ENCODE results near the gene NCAPG. TPM values are rescaled to one million over a fixed set of nuclear protein-coding genes. Genes with fewer than 3 reads are reported as not detected.
A peak's percentile ranks its signal among the peaks of the same experiment; 100 is the strongest.
"Not testable (repeated sequence)": the region's sequence is repeated elsewhere in the genome, so short reads cannot be mapped to it uniquely, and the experiment has no call there.

The NCAPG gene
- total RNA-seq, 2 experiments from 2014 or later = 77.7 to 82.3 TPM

DNA sequence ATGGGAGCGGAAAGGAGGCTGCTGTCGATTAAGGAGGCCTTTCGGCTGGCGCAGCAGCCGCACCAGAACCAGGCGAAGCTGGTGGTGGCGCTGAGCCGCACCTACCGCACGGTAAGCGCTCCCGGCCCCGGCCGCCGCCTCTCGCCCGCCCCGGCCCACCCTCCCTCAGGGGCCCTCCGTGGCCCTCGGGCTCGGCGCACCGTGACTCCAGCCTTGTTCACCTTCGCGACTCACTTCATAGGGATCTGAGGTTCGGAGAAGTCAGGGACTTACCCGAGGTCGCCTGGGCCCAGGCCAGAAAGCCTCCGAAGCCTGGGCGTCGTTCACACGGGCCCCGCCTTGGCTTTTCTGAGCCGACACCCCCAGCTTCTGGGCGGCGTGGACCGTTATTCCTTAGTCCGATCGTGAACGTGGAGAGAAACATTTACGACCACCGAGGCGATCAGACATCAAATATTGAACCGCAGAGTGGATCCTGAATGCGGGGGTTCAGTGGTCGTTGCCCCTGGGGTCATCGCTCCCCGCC is 362 bp downstream of the NCAPG start:
- no peaks in the 10 kb centered on the region for H3K9me3 Mint-ChIP-seq
- H3K27me3 Mint-ChIP-seq = no peaks in the 10 kb centered on the region
- H3K27ac Mint-ChIP-seq = peak overlapping the region; percentile 96
- H3K36me3 Mint-ChIP-seq (ENCODE audit: low read depth) = peaks cover 76% of the 10 kb centered on the region
- H3K4me3 Mint-ChIP-seq = peak overlapping the region; percentile 91
- ChIA-PET POLR2A (interaction anchor here (0.8 to 6.2 kb wide), 17 partner anchors 9 to 299 kb away, joined by 3 to 76 read pairs (median 6); partner anchors contain the start of genes LAP3, LCORL, MED28 and QDPR), CTCF (interaction anchor here (1.4 to 4.2 kb wide), 5 partner anchors 12 to 263 kb away, joined by 7 to 44 read pairs (median 9); partner anchors contain the start of genes LAP3 and MED28)
- DNase-seq = peak; percentile 51
- H3K4me1 Mint-ChIP-seq = peaks cover 55% of the 10 kb centered on the region

GRCh38 chr4:17812125-17812524 is 1.3 kb downstream of the NCAPG start:
- ChIA-PET CTCF (no interaction called here), POLR2A (interaction anchor here (1.3 to 6.2 kb wide), 5 partner anchors 14 to 263 kb away, joined by 3 to 76 read pairs (median 14); partner anchors contain the start of genes LAP3 and MED28)
- peak overlapping the region; percentile 91 for H3K4me3 Mint-ChIP-seq
- H3K4me1 Mint-ChIP-seq = peaks cover 55% of the 10 kb centered on the region
- no peaks in the 10 kb centered on the region for H3K27me3 Mint-ChIP-seq
- H3K27ac Mint-ChIP-seq = peak overlapping the region; percentile 96
- peaks cover 80% of the 10 kb centered on the region for H3K36me3 Mint-ChIP-seq (ENCODE audit: low read depth)
- no peaks in the 10 kb centered on the region for H3K9me3 Mint-ChIP-seq
- no peak for DNase-seq

- Mint-ChIP-seq H3K27me3 (no peaks in the 10 kb centered on the region), H3K9me3 (no peaks in the 10 kb centered on the region), H3K36me3 (ENCODE audit: low read depth) (peaks cover 80% of the 10 kb centered on the region), H3K4me1 (peaks cover 55% of the 10 kb centered on the region), H3K27ac (peak overlapping the region; percentile 59), H3K4me3 (peak overlapping the region; percentile 91)
- POLR2A ChIA-PET = interaction anchor here (1.3 to 6.2 kb wide), 3 partner anchors 15 to 198 kb away, joined by 3 to 64 read pairs (median 3); partner anchors contain the start of gene MED28
- no peak for DNase-seq
- CTCF ChIA-PET = no interaction called here
These were observed 2.0 kb downstream of the NCAPG start for GRCh38 chr4:17812801-17813200.

DNA sequence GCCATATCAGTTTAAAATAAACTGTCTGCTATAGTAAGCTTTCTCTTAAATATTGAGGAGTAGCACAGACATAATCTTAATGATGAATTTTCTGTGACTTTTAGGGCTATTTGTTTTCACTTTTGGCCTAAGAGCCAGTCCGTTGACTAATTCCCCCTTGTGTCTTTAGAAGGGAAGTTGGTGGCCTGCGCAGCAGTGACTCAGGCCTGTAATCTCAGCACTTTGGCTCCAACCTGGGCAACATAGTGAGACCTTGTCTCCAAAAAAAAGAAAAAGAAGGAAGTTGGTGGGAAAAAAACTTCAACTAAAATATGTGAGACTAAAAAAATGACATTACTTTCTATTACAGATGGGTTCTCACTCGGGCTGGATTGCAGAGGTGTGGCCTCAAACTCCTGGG is 3.4 kb downstream of the NCAPG start:
- no peak overlapping the region for H3K4me3 Mint-ChIP-seq
- H3K9me3 Mint-ChIP-seq = no peaks in the 10 kb centered on the region
- H3K27ac Mint-ChIP-seq = peak overlapping the region; percentile 64
- POLR2A ChIA-PET = no interaction called here
- no peaks in the 10 kb centered on the region for H3K27me3 Mint-ChIP-seq
- CTCF ChIA-PET = no interaction called here
- peaks cover 49% of the 10 kb centered on the region for H3K4me1 Mint-ChIP-seq
- no peak for DNase-seq
- peaks cover 77% of the 10 kb centered on the region for H3K36me3 Mint-ChIP-seq (ENCODE audit: low read depth)

GRCh38 chr4:17816142-17816541 is 5.4 kb downstream of the NCAPG start:
- ChIA-PET CTCF (interaction anchor here (0.5 to 3.4 kb wide), 12 partner anchors 9 to 779 kb away, joined by 3 to 31 read pairs (median 8); no protein-coding TSS in a partner anchor), POLR2A (interaction anchor here (1.3 to 2.7 kb wide), 4 partner anchors 11 to 777 kb away, joined by 3 to 11 read pairs (median 7); partner anchors contain the start of genes LAP3 and MED28)
- Mint-ChIP-seq H3K36me3 (ENCODE audit: low read depth) (peaks cover 75% of the 10 kb centered on the region), H3K27me3 (no peaks in the 10 kb centered on the region), H3K27ac (peak overlapping the region; percentile 1), H3K9me3 (no peaks in the 10 kb centered on the region), H3K4me1 (peaks cover 53% of the 10 kb centered on the region), H3K4me3 (no peak overlapping the region)
- DNase-seq = no peak

DNA sequence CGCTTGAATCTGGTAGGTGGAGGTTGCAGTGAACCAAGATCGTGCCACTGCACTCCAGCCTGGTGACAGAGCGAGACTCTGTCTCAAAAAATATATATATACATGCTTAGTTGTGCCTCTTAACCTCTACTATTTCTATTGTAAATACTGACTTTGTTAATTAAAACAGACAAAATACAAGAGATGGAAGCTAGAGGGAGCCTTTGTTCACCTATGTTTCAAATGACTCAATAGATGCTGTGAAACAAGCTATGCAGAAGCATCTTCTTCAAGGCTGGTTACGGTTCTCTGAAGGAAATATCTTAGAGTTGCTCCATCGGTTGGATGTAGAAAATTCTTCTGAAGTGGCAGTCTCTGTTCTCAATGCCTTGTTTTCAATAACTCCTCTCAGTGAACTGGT is 6.2 kb downstream of the NCAPG start:
- Mint-ChIP-seq H3K9me3 (no peaks in the 10 kb centered on the region), H3K4me1 (peaks cover 55% of the 10 kb centered on the region), H3K36me3 (ENCODE audit: low read depth) (peaks cover 72% of the 10 kb centered on the region), H3K4me3 (no peak overlapping the region), H3K27ac (peak overlapping the region; percentile 74), H3K27me3 (no peaks in the 10 kb centered on the region)
- DNase-seq = no peak
- ChIA-PET CTCF (interaction anchor here (0.5 to 3.4 kb wide), 27 partner anchors 9 to 778 kb away, joined by 3 to 31 read pairs (median 3); no protein-coding TSS in a partner anchor), POLR2A (interaction anchor here (0.7 to 2.7 kb wide), 10 partner anchors 8 to 776 kb away, joined by 3 to 11 read pairs (median 4); partner anchors contain the start of genes LAP3 and MED28)

GRCh38 chr4:17823871-17824669 is 13.3 kb downstream of the NCAPG start:
- Mint-ChIP-seq H3K27ac (no peak overlapping the region), H3K4me1 (peaks cover 32% of the 10 kb centered on the region), H3K9me3 (no peaks in the 10 kb centered on the region), H3K27me3 (no peaks in the 10 kb centered on the region), H3K4me3 (no peak overlapping the region), H3K36me3 (ENCODE audit: low read depth) (peaks cover 66% of the 10 kb centered on the region)
- POLR2A ChIA-PET = no interaction called here
- DNase-seq = no peak
- CTCF ChIA-PET = no interaction called here

DNA sequence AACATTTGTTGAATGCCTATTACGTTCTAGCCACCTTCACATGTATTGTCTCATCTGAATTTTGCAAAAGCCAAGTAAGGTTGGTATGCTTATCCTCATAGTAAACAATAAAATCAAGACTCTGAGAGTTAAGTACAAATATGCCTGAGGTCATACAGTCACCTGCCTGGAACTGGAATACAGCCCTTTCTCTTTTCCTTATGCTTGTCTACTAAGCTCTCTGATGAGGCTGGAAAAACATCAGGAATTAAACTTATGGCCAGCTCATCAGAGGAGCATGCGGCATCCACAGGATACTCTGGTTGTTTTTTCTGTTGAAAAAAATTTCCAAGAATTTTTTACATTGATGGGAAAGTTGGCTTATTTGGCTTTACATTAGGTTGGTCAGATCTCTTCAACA is 35.5 kb downstream of the NCAPG start:
- DNase-seq = no peak
- ChIA-PET CTCF (interaction anchor here (1.5 kb wide), 1 partner anchor 297 kb away, joined by 5 read pairs; no protein-coding TSS in a partner anchor), POLR2A (interaction anchor here (1.2 kb wide), 1 partner anchor 36 kb away, joined by 3 read pairs; the partner anchor contains the start of genes DCAF16 and NCAPG)
- no peak overlapping the region for H3K4me3 Mint-ChIP-seq
- no peaks in the 10 kb centered on the region for H3K4me1 Mint-ChIP-seq
- H3K27me3 Mint-ChIP-seq = no peaks in the 10 kb centered on the region
- no peaks in the 10 kb centered on the region for H3K9me3 Mint-ChIP-seq
- H3K36me3 Mint-ChIP-seq (ENCODE audit: low read depth) = peaks cover 65% of the 10 kb centered on the region
- H3K27ac Mint-ChIP-seq = no peak overlapping the region

DNA sequence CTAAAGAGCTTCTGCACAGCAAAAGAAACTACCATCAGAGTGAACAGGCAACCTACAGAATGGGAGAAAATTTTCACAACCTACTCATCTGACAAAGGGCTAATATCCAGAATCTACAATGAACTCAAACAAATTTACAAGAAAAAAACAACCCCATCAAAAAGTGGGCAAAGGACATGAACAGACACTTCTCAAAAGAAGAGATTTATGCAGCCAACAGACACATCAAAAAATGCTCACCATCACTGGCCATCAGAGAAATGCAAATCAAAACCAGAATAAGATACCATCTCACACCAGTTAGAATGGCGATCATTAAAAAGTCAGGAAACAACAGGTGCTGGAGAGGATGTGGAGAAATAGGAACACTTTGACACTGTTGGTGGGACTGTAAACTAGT is 39.5 kb downstream of the NCAPG start:
- H3K27me3 Mint-ChIP-seq, H3K27ac Mint-ChIP-seq, POLR2A ChIA-PET, H3K9me3 Mint-ChIP-seq, H3K4me1 Mint-ChIP-seq, H3K4me3 Mint-ChIP-seq, DNase-seq, CTCF ChIA-PET: not testable (repeated sequence)
- peaks cover 30% of the 10 kb centered on the region for H3K36me3 Mint-ChIP-seq (ENCODE audit: low read depth)

DNA sequence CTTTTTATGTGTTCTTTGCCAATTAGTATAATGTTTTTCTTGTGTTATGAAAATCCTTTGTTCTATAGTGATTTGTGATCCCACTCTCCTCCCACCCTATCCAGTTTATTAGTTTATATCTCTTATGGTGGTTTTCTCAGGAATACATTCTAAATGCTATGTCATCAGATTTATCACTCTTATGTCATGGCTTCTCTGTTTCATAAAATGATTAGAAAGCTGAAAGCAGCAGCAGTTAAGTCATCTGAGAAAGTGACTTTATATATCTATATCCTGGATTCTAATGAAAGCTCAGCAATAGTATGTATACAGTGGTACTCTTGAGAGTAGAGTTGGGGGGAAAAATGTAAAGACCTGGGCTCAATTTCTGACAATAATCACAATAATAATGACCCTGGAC is 41.2 kb downstream of the NCAPG start:
- no peak overlapping the region for H3K27ac Mint-ChIP-seq
- CTCF ChIA-PET = no interaction called here

DNA sequence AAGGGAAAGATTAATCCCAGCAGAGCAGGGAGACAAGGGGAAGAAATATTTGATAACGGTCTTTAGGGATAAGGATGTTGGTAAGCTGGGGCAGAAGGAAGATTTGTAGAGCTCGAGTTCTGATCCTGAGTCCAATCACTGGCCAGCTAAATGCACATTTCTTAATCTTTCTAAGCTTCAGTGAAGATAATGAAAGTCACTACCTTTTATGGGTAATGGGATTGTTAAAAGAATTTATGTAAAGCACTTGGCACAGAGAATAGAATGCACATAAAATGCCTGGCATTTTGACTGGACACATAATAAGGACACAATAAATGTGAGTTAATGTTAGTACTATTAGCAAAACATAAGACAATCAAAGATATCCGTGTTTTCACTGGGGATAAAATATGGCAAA is 43.3 kb downstream of the NCAPG start:
- ChIA-PET CTCF (interaction anchor here (0.7 kb wide), 1 partner anchor 10 kb away, joined by 3 read pairs; no protein-coding TSS in a partner anchor), POLR2A (no interaction called here)
- no peaks in the 10 kb centered on the region for H3K9me3 Mint-ChIP-seq
- no peaks in the 10 kb centered on the region for H3K36me3 Mint-ChIP-seq (ENCODE audit: low read depth)
- DNase-seq = no peak
- H3K4me3 Mint-ChIP-seq = no peak overlapping the region
- no peak overlapping the region for H3K27ac Mint-ChIP-seq
- H3K27me3 Mint-ChIP-seq = no peaks in the 10 kb centered on the region
- H3K4me1 Mint-ChIP-seq = no peaks in the 10 kb centered on the region

More for the DNA sequence above, 41.2 kb downstream of the NCAPG start:
- no peaks in the 10 kb centered on the region for H3K4me1 Mint-ChIP-seq
- no peak overlapping the region for H3K4me3 Mint-ChIP-seq
- DNase-seq = no peak
- no peaks in the 10 kb centered on the region for H3K9me3 Mint-ChIP-seq
- POLR2A ChIA-PET = interaction anchor here (0.9 to 1.2 kb wide), 2 partner anchors 35 to 42 kb away, joined by 3 read pairs; partner anchors contain the start of gene DCAF16
- H3K36me3 Mint-ChIP-seq (ENCODE audit: low read depth) = peaks cover 16% of the 10 kb centered on the region
- no peaks in the 10 kb centered on the region for H3K27me3 Mint-ChIP-seq

DNA sequence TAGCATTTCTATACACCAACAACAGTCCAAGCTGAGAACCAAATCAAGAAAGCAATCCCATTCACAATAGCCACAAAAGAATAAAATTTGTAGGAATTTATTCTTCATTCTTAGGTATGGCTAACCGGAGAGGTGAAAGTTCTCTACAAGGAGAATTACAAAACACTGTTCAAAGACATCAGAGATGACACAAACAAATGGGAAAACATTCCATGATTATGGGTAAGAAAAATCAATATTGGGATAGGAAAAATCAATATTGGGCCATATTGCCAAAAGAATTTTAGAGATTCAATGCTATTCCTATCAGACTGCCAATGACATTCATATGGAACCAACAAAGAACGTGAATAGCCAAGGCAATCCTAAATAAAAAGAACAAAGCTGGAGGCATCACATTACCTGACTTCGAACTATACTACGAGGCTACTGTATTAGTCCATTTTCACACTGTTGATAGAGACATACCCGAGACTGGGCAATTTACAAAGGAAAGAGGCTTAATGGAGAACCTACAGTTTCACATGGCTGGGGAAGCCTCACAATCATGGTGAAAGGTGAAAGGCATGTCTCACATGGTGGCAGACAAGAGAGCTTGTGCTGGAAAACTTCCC is 49.1 kb downstream of the NCAPG start:
- CTCF ChIA-PET = no interaction called here
- no peaks in the 10 kb centered on the region for H3K27me3 Mint-ChIP-seq
- POLR2A ChIA-PET = no interaction called here
- H3K27ac Mint-ChIP-seq = no peak overlapping the region
- peaks cover 11% of the 10 kb centered on the region for H3K36me3 Mint-ChIP-seq (ENCODE audit: low read depth)
- DNase-seq = no peak
- H3K4me1 Mint-ChIP-seq = no peaks in the 10 kb centered on the region
- no peak overlapping the region for H3K4me3 Mint-ChIP-seq
- H3K9me3 Mint-ChIP-seq = peaks cover 19% of the 10 kb centered on the region

DNA sequence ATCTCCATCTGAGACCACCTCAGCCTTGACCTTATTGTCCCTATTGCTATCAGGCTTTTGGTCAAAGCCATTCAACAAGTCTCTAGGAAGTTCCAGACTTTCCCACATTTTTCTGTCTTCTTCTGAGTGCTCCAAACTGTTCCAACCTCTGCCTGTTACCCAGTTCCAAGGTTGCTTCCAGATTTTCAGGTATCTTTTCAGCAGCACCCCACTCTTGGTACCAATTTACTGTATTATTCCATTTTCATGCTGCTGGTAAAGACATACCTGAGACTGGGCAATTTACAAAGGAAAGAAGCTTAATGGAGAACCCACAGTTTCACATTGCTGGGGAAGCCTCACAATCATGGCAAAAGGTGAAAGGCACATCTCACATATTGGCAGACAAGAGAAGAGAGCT is 51.1 kb downstream of the NCAPG start:
- CTCF ChIA-PET = not testable (repeated sequence)

More for the DNA sequence above, 51.1 kb downstream of the NCAPG start:
- H3K4me1 Mint-ChIP-seq, H3K4me3 Mint-ChIP-seq, H3K27ac Mint-ChIP-seq, POLR2A ChIA-PET, H3K27me3 Mint-ChIP-seq, DNase-seq: not testable (repeated sequence)
- H3K36me3 Mint-ChIP-seq (ENCODE audit: low read depth) = peaks cover 11% of the 10 kb centered on the region
- peaks cover 19% of the 10 kb centered on the region for H3K9me3 Mint-ChIP-seq
